ENCODE results near the gene STMN3.
"Not testable (repeated sequence)": the region's sequence is repeated elsewhere in the genome, so short reads cannot be mapped to it uniquely, and the experiment has no call there.

Gene STMN3

DNA sequence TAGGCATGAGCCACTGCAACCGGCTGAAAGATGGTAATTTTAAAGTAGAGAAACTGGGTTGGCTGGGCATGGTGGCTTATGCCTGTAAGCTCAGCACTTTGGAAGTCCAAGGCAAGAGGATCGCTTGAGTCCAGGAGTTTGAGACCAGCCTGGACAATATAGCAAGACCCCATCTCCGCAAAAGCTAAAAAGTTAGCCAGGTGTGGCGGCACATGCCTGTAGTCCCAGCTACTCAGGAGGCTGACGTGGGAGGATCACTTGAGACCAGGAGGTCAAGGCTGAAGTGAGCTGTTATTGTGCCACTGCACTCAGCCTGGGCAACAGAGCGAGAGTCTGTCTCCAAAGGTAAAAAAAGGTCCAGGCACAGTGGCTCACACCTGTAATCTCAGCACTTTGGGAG lies 22.3 kb downstream of the STMN3 start:
- DNase-seq, result not testable (repeated sequence)

DNA sequence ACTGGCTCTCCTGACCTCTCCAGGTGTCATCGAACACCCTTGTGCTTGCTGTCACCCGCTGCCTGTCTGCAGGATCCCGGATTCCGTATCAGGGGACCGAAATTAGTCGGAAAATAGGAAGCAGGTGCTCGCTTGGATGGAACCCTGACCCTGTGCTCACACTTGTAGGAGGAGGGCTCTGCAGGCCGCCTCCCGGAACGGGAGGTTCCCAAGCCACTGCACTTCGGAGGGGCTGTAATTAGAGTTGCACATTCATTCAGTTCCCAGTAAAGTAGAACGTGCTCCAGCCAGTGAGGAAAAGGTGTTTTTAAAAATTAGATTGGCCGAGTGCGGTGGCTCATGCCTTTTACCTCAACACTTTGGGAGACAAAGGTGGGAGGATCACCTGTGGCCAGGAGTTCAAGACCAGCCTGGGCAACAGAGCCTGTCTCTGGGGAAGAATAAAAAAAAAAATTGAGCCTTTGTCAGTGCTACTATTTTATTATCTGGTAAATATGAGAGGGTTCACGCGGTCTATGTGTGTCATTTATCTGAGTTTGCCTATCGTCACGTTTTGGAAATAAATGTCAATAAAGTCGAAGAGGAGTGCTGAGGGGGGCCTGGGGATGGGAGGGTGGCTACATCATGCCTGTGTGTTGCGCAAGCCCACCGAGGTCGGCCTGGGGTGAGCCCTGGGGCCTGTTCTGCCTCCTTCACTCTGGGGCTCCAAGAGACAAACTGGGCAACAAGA lies 24.8 kb downstream of the STMN3 start:
- DNase-seq, result peak; percentile 53

DNA sequence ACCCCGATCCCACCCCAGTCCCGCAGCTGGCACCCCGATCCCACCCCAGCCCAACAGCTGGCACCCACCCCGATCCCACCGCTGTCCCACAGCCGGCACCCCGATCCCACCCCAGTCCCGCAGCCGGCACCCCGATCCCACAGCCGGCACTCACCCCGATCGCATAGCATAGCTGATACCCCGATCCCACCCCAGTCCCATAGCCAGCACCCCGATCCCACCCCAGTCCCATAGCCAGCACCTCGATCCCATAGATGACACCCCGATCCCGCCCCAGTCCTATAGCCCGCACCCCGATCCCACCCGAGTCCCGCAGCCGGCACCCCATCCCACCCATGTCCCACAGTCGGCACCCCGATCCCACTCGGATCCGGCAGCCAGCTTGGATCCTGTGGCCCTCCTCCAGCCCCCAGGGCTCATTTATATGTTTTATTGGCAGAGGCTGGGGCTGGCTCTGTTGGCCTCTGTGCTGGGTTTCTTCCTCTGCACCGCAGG lies 25.4 kb downstream of the STMN3 start:
- no peak for DNase-seq

DNA sequence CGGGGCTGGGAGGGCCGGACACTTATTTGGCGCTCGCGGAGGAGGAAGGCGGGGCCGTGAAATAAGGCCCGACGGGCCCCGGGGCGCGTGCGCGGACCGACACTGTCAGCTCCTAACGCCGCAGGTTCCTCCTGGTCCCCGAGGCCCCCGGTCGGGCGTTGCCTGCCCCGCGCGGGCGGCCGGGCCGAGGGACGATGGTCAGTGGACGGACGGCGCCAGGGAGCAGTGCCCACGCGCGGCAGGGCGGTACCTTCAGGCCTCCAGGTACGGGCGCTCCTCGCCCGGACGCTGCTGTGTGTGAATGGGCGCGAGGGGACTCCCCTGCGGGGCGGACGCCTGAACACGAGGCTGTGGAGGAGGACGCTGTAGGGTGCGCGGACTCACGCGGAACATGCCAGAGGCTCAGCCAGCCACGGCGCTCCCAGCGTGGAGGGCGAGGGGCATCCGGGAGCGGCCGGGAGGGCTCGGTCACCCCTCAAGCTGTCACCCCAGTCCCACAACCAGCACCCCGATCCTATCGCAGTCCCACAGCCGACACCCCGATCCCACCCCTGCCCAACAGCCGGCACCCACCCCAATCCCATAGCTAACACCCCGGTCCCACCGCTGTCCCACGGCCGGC lies 26.0 kb downstream of the STMN3 start:
- peak; percentile 92 for DNase-seq

DNA sequence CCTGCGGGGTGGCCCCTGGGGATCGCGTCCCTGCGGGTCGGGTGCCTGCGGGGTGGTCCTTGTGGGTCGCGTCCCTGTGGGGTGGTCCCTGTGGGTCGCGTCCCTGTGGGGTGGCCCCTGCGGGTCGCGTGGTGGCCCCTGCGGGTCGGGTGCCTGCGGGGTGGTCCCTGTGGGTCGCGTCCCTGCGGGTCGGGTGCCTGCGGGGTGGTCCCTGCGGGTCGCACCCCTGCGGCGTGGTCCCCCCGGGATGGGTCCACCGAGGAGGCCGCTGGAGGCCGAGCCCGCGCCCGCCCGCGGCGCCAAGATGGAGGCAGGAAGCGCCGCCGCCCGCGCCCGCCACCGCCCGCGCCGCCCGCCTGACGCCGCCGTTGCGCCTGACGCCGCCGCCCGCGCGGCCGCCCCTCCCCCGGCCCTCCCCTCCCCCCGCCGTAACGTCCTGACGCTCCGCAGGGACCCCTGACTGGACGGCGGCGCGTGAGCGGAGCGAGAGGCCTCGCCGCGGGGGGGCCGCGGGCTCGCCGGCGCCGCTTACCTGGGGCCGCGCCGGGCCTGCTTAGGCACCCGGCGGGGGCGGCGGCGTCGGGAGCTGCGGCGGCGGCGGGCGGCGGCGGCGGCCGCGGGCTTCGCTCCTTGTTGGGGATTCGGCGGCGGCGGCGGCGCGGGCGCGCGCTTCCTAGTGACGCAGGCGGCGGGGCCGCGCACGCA lies 26.6 kb downstream of the STMN3 start, which contains the start of gene GMEB2:
Gene GMEB2 (minus strand): TSS at position 678 of the 705 bp plus-strand sequence. CDS start 7,704 bp downstream, outside the sequence.
- DNase-seq, result peak; percentile 51

DNA sequence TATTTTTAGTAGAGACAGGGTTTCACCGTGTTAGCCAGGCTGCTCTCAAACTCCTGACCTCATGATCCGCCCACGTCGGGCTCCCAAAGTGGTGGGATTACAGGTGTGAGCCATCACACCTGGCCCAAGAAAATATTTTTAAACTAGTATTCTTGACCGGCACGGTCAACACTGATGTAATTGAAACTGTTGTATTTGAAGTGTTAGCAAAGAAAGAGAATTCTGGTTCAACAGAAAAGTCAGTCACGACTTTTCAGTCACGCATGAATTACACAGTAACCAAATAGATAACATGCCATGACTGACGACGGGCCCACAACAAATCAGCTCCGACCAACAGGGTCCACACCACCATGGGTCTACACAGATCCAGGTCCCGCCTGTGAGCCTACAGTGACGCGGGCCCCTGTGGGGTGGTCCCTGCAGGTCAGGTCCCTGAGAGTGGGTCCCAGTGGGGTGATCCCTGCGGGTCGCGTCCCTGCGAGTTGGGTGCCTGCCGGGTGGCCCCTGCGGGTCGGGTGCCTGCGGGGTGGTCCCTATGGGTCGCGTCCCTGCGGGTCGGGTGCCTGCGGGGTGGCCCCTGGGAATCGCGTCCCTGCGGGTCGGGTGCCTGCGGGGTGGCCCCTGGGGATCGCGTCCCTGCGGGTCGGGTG lies 27.3 kb downstream of the STMN3 start:
- DNase-seq, result no peak

DNA sequence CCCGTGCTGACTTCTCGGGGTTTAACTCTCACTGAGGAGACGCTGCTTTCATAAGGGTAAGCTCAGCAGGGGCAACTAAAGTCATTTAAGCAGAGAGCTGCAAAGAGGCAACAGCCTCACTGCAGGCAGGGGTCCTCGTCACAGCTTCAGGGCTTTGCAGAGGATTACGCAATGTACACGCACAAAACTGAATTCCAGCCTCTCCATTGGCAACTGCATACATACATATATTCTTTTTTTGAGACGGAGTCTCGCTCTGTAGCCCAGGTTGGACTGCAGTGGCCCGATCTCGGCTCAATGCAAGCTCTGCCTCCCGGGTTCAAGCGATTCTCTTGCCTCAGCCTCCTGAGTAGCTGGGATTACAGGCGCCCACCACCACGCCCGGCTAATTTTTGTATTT lies 28.7 kb downstream of the STMN3 start:
- DNase-seq, result no peak

DNA sequence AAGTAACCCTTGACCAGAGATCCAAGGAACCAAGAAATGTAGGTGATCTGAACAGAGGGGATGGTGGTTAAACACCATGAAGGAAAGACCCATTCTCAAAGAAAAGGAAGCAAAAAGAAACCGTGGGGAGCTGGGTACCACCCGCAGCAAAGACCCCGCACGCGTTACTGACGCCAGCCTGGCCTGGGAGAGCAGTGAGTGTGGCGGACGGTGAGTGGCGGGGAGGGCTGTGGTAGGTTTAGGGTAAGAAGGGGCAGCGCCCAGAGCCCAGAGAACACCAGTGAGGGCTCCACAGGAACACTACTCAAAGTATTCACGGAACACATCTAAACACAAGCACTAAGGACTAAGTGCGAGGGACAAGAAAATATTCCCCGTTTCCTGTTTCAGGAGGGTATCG lies 30.5 kb downstream of the STMN3 start:
- DNase-seq, result no peak

DNA sequence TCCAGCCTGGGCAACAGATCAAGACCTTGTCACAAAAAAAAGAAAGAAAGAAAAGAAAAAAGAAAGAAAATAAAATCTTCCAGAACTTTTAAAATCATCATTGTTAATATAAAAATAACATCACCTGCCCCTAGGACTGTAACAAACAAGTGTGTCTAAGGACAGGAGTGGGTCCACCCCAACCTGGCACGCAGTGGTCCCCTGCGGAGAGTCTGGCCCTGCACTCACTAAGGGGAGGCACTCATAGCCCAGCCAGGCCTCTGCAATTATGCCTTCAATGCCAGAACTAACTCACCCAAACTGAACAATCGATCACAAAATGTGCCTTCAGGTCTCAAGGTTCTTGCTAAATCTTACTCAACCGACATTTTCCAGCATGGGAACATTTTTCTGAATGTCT lies 31.1 kb downstream of the STMN3 start:
- no peak for DNase-seq

DNA sequence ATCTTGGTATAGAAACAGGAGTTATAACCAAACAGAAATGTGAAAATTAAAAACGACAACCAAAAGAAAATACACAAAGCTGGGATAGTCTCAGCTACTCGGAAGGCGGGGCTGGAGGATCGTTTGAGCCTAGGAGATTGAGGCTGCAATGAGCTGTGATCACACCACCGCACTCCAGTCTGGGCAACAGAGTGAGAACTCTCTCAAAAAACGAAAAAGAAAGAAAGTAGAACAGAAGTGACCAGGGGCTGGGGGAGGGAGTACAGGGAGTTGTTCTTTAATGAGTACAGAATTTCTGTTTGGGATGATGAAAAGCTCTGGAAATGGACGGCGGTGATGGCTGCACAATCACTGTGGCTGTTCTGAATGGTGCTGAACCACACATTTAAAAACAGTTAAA lies 32.2 kb downstream of the STMN3 start:
- no peak for DNase-seq

DNA sequence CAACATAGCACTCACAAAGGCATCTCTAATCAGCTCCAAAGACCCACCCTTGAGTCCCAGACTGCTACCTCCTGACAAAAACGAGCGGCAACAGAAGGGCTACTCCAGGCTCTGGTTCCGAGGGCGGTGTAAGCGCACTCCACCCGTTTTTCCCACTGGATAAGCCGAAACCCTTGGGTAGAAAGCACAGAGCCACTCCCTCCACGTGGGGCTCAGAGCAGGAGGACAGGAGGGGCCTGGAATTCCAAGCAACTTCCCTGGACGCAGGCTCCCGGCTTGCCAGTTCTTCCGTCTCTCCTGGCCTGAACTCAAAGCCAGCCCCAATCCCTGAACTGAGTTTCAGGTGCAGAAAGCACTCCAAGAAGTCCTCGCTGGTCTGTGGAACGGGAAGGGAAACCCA lies 33.7 kb downstream of the STMN3 start:
- no peak for DNase-seq

DNA sequence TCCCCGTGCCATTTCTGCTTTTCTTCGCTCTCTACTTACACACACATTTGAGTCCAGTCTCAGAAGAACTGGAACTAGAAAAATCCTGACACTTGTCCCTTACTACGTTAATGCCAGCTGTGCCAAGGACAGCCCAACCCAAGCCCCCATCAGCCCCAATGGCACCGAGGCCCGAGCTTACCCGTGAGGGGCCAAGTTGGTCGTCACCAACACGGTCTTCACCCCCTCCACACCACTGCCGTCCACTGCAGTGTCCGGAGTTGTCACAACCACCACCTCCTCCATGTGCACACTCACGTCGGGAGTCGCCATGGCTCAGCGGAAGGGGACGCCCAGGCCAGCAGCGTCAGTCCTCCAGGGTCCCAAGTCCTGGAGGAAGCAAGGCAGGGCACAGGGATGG lies 34.1 kb downstream of the STMN3 start:
- DNase-seq, result no peak

DNA sequence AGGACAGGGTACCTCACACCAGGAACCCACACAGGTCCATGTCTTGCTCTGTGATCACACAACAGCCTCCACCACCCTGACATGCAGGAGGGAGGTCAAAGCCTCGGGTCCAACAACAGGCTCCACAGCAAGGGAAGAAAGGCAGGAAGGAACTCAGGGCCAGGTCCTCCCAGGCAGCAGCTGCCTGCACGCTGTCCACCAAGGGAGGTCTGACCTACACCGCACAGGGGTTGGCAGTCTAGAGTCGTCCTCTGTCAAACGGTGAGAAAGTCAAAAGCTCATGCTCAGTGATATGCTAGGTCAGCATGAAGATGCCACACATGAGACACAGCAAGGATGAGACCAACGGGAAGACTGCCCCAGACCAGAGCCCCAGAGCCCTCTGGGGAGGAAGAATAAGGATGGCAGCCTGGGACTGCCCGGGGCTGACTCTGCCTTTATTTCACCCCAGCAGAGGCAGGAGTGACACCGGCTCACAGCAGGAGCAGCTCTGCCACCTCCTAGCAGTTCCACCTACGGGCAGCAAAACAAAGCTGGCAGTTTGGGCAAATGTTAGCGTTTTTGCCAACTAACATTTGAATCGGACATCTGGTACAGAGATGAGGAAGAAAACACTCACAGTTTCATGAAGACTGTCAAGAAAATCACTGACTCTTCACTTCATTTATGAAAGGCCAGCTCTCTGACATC lies 34.8 kb downstream of the STMN3 start:
- no peak for DNase-seq

DNA sequence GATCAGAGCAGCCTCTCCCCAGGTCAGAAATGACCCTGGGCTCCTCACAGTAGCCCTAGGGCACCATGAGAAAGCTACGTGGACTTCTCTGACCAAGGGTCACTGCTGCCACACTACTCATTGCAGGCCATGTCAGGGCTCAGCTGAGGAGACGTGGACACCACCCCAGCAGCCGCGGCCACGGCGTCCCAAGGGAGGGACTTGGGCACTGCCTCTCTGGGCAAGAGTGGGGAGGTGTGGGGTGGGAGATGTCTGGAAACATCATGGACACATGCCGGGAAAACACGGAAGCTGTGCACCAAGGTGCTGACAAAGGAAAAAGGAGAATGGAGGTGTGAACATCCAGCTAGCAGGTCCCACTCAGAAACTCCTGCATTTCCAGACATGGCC lies 35.4 kb downstream of the STMN3 start:
- no peak for DNase-seq

DNA sequence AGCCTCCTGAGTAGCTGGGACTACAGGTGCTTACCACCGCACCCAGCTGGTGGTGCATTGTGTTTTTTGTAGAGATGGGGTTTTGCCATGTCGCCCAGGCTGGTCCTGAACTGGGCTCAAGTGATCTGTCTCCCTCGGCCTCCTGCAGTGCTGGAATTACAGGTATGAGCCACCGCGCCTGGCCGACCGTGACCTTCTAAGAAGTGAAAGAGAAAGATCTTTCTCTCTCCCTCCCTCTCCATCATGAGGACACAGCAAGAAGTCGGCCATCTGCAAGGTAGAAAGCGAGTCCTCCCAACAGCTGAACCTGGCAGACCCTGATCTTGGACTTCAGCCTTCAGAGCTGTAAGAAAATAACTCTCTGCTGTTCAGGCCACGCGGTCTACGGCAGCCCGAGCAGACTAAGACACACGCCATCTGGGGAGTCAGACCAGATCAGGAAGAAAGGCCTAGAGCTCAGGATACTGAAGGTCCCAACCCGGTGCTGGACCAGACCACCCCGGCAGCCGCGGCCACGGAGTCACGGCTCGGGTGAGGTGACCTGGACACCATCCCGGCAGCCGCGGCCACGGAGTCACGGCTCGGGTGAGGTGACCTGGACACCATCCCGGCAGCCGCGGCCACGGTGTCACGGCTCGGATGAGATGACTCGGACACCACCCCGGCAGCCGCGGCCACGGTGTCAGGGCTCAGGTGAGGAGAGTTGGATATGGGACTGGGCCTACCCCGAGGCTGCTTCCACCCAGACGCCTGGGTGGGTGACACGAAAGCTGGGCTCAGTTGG lies 35.9 kb downstream of the STMN3 start:
- no peak for DNase-seq

DNA sequence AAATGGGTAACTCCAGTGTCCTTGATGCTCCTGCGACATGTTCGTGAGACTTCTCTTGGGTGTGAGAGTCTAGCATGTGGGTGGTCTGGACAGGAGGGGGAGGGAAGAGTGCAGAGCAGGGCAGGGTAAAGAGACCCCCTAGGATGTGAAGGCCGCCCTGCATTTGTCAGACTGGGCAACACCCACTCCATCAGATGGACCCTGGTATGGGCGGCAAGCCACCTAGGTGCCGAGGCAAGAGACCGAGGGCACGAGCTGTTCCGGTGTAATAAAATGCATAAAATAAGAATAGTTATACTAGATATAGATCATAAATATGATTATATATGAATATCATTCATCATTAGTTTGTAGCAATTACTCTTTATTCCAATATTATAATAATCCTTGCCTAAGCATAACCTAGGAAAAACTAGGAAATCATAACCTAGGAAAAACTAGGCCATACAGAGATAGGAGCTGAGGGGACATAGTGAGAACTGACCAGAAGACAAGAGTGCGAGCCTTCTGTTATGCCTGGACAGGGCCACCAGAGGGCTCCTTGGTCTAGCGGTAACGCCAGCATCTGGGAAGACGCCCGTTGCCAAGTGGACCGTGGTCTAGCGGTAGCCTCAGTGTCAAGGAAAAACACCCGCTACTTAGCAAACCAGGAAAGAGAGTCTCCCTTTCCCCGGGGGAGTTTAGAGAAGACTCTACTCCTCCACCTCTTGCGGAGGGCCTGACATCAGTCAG lies 39.2 kb downstream of the STMN3 start:
- DNase-seq, result not testable (repeated sequence)

DNA sequence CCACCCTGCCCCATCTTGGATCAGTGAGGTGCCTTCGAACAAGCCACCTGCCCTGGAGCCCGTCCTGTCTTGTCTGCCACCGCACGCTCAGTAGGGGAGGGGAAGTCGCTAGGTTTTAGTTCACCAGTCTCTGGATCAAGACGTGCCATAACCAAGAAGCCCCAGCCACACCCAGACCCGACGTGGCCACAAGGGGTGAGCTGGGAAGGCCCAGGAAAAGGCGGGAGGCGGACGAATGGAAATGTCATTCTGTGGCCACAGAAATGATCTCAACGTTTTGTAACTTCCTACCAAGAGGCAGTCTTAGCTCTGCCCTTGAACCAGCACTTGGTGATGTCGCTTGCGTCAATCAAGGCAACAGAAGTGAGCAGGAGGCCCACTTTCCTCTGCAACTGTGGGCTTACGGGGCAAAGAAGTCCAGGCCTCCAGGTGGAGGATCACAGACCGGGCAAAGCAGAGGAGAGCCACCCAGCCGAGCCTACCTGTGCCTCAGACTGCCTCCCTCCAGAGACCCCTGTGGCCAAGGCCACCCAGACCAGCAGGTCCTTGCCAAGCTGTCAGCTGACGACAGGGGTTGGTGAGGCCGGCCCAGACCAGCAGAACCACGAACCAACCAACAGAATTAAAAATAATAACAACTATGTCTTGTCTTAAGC lies 40.8 kb downstream of the STMN3 start:
- no peak for DNase-seq

DNA sequence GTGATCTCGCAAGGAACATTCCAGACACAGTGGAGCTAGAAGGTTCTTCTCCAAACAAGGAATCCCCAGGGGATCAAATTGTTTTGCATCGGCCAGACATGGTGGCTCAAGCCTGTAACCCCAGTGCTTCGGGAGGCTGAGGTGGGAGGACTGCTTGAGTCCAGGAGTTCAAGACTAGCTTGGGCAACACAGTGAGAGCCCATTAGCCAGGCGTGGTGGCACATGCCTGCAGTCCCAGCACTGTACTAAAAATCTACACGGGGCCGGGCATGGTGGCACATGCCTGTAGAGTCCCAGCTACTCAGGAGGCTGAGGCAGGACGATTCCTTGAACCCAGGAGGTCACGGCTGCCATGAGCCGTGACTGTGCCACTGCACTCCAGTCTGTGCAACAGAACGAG lies 41.6 kb downstream of the STMN3 start:
- no peak for DNase-seq

DNA sequence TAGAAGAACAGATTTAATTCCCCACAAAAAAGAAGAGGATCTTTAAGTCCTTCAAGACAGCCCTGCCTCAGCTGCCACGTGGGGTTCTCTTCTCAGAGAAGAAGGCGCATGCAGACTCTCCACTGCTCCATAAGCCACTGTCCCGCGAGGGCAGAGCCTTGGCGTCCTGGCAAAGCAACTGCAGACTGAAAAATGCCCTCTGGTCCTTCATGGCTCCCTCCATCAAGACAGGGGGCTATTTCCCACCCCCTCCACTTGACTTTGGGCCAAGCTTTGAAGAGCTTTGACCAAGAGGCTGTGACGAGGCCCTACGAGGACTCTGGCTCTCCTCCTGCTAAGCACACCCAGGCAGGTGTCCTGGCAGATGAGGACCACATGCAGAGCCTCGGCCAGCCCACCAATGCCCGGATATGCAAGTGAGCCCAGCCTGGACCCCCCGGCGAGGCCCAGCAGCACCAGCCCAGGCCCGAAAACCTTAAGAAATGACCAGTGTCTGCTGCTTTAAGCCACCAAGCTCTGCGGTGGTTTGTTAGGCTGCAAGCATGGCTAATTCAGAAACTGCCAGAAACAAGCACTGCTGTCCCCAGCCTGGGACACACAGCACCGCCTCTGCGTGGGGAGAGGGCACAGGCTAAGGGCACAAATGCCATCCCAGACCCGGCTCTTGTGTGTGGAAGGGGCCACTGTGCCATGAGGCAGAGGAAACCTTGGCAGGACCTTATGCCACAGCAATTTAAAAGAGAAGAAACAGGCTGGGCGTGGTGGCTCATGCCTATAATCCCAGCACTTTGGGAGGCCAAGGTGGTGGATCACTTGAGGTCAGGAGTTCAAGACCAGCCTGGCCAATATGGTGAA lies 42.4 kb downstream of the STMN3 start:
- DNase-seq, result no peak

DNA sequence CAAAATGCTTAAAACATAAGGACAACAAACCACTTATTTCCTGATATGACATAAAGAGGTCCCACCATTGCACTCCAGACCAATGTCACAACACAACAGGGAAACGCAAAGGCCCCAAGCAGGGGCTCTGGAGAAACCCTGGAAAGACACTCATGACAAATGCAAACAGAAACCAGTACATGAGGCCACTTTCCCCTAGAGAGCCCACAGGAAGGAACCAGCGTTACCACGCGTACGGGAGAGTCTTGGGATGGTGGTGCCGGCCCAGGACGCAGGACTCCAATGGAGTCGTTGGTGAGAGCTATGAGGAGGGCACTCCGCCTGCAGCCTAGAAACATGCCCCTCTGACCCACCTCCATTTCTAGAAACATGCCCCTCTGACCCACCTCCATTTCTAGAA lies 46.5 kb downstream of the STMN3 start:
- no peak for DNase-seq
